Measurements from ENCODE around the gene HOXA9.

The HOXA9 gene

GRCh38 chr7:27167916-27168264 is 2.6 kb upstream of the HOXA9 start:
- DNase-seq (ENCODE audit: low read depth), result no peak
- no peak for TF ChIP-seq CTCF (IDR thresholded peaks at IDR 0.05; ENCODE audit: low read depth, low read length, missing control alignments)
- in situ Hi-C loops (cut with HindIII; ENCODE audit: low sequenced_read_pairs), result loop anchor here (25.0 kb wide), 1 partner anchor 1006 kb away; the partner anchor contains the start of gene NFE2L3
- no peak overlapping the region for H3K4me3 ChIP-seq (ENCODE audit: low read depth, low read length)

- no peak overlapping the region for H3K4me3 ChIP-seq (ENCODE audit: low read depth, low read length)
- no peak for DNase-seq (ENCODE audit: low read depth)
- in situ Hi-C loops (cut with HindIII; ENCODE audit: low sequenced_read_pairs), result loop anchor here (25.0 kb wide), 1 partner anchor 1005 kb away; the partner anchor contains the start of gene NFE2L3
- no peak for TF ChIP-seq CTCF (IDR thresholded peaks at IDR 0.05; ENCODE audit: low read depth, low read length, missing control alignments)
Observed at GRCh38 chr7:27166531-27167505, 1.5 kb upstream of the HOXA9 start.

GRCh38 chr7:27165996-27166530 is 726 bp upstream of the HOXA9 start:
- no peak overlapping the region for H3K4me3 ChIP-seq (ENCODE audit: low read depth, low read length)
- no peak for DNase-seq (ENCODE audit: low read depth)
- no peak for TF ChIP-seq CTCF (IDR thresholded peaks at IDR 0.05; ENCODE audit: low read depth, low read length, missing control alignments)
- in situ Hi-C loops (cut with HindIII; ENCODE audit: low sequenced_read_pairs), result loop anchor here (25.0 kb wide), 1 partner anchor 1004 kb away; the partner anchor contains the start of gene NFE2L3

GRCh38 chr7:27164367-27165088 is 809 bp downstream of the HOXA9 start:
- in situ Hi-C loops (cut with HindIII; ENCODE audit: low sequenced_read_pairs), result loop anchor here (5.0 to 25.0 kb wide), 2 partner anchors 777 to 1002 kb away; partner anchors contain the start of gene NFE2L3
- TF ChIP-seq CTCF (IDR thresholded peaks at IDR 0.05; ENCODE audit: low read depth, low read length, missing control alignments), result no peak
- no peak overlapping the region for H3K4me3 ChIP-seq (ENCODE audit: low read depth, low read length)
- DNase-seq (ENCODE audit: low read depth), result no peak

- DNase-seq (ENCODE audit: low read depth), result no peak
- in situ Hi-C loops (cut with HindIII; ENCODE audit: low sequenced_read_pairs), result loop anchor here (5.0 to 25.0 kb wide), 2 partner anchors 777 to 1002 kb away; partner anchors contain the start of gene NFE2L3
- H3K4me3 ChIP-seq (ENCODE audit: low read depth, low read length), result no peak overlapping the region
- TF ChIP-seq CTCF (IDR thresholded peaks at IDR 0.05; ENCODE audit: low read depth, low read length, missing control alignments), result no peak
Observed at GRCh38 chr7:27164045-27164366, 1.3 kb downstream of the HOXA9 start.
